Osteocyte (in vitro differentiated cells): Measurements from ENCODE around the gene TRO. TPM values are rescaled to one million over a fixed set of nuclear protein-coding genes. Genes with fewer than 3 reads are reported as not detected.

Experiments
- DNase-seq: peaks from one replicate; pipeline ENCODE4 v3.0.0; 2021; ENCODE audit warnings: mixed read lengths; ENCODE audit not compliant: unreplicated experiment; ENCODE audit errors: extremely low spot score
- H3K27ac Mint-ChIP-seq: one replicate; pipeline ENCODE4 v1.8.0; 2021; ENCODE audit warnings: mild to moderate bottlenecking, mixed read lengths; ENCODE audit not compliant: unreplicated experiment
- H3K27me3 Mint-ChIP-seq: one replicate; pipeline ENCODE4 v1.8.0; 2021; ENCODE audit warnings: mixed read lengths; ENCODE audit not compliant: unreplicated experiment
- H3K36me3 Mint-ChIP-seq: one replicate; pipeline ENCODE4 v1.8.0; 2021; ENCODE audit warnings: mixed read lengths; ENCODE audit not compliant: unreplicated experiment
- H3K4me1 Mint-ChIP-seq: one replicate; pipeline ENCODE4 v1.8.0; 2021; ENCODE audit warnings: mixed read lengths; ENCODE audit not compliant: unreplicated experiment
- H3K4me3 Mint-ChIP-seq: one replicate; pipeline ENCODE4 v1.8.0; 2021; ENCODE audit warnings: mild to moderate bottlenecking, moderate library complexity, mixed read lengths; ENCODE audit not compliant: unreplicated experiment
- H3K9me3 Mint-ChIP-seq: one replicate; pipeline ENCODE4 v1.8.0; 2021; ENCODE audit warnings: mixed read lengths; ENCODE audit not compliant: unreplicated experiment
- CTCF ChIP-seq: fragments of 200-600 bp; sonication (generic); IDR thresholded peaks from 2 replicates; pipeline ENCODE4 v1.5.0; 2021; ENCODE audit warnings: antibody characterized with exemption, mild to moderate bottlenecking, moderate library complexity
- total RNA-seq: library from RNA; stranded (reverse); gene quantifications from 2 replicates; pipeline ENCODE4 v1.2.1, GENCODE V29; 2021

Gene TRO
- total RNA-seq, 1 donor from 2014 or later, result 83.2 TPM

- no peak overlapping the region for H3K27ac Mint-ChIP-seq
- no peak overlapping the region for H3K4me3 Mint-ChIP-seq
- peaks cover 10% of the 10 kb centered on the region for H3K36me3 Mint-ChIP-seq
- H3K27me3 Mint-ChIP-seq, result peaks cover 9% of the 10 kb centered on the region
- H3K4me1 Mint-ChIP-seq, result no peaks in the 10 kb centered on the region
- H3K9me3 Mint-ChIP-seq, result peaks cover 3% of the 10 kb centered on the region
- DNase-seq, result no peak
- no peak for TF ChIP-seq CTCF
Observed at GRCh38 chrX:54935306-54935705, 14.7 kb downstream of the TRO start.

GRCh38 chrX:54937416-54937815, 16.8 kb downstream of the TRO start:
- Mint-ChIP-seq H3K4me1 (no peaks in the 10 kb centered on the region), H3K9me3 (peaks cover 3% of the 10 kb centered on the region), H3K4me3 (no peak overlapping the region), H3K36me3 (peaks cover 2% of the 10 kb centered on the region), H3K27me3 (peaks cover 9% of the 10 kb centered on the region), H3K27ac (no peak overlapping the region)
- DNase-seq, result no peak
- no peak for TF ChIP-seq CTCF

- Mint-ChIP-seq H3K36me3 (no peaks in the 10 kb centered on the region), H3K4me3 (no peak overlapping the region), H3K9me3 (peaks cover 8% of the 10 kb centered on the region), H3K27me3 (peaks cover 3% of the 10 kb centered on the region), H3K27ac (no peak overlapping the region), H3K4me1 (no peaks in the 10 kb centered on the region)
- TF ChIP-seq CTCF, result no peak
- DNase-seq, result no peak
Observed at GRCh38 chrX:54944816-54945215, 24.2 kb downstream of the TRO start.

GRCh38 chrX:54945224-54945623, 24.6 kb downstream of the TRO start:
- H3K4me3 Mint-ChIP-seq, result no peak overlapping the region
- no peak for DNase-seq
- peaks cover 8% of the 10 kb centered on the region for H3K9me3 Mint-ChIP-seq
- no peaks in the 10 kb centered on the region for H3K36me3 Mint-ChIP-seq
- no peak overlapping the region for H3K27ac Mint-ChIP-seq
- H3K4me1 Mint-ChIP-seq, result no peaks in the 10 kb centered on the region
- H3K27me3 Mint-ChIP-seq, result peaks cover 3% of the 10 kb centered on the region
- TF ChIP-seq CTCF, result no peak

- no peak overlapping the region for H3K4me3 Mint-ChIP-seq
- no peaks in the 10 kb centered on the region for H3K4me1 Mint-ChIP-seq
- H3K36me3 Mint-ChIP-seq, result no peaks in the 10 kb centered on the region
- peaks cover 3% of the 10 kb centered on the region for H3K27me3 Mint-ChIP-seq
- no peak for DNase-seq
- H3K9me3 Mint-ChIP-seq, result peaks cover 15% of the 10 kb centered on the region
- H3K27ac Mint-ChIP-seq, result no peak overlapping the region
- TF ChIP-seq CTCF, result no peak
Observed at GRCh38 chrX:54950730-54951375, 30.2 kb downstream of the TRO start.
